ENCODE data around the gene DGKD. TPM values are rescaled to one million over a fixed set of nuclear protein-coding genes. Genes with fewer than 3 reads are reported as not detected.

DGKD gene
- total and polyA plus RNA-seq, 10 of the 15 experiments (the other 5 are each of a cell fraction or from before 2014, with no cell fraction given), result 2.7 to 81.9 (median 27.0) TPM

GRCh38 chr2:233379034-233379433 is 24.7 kb downstream of the DGKD start:
- Histone ChIP-seq H3K27ac (ENCODE audit: control insufficient read depth, insufficient read depth) (no peak overlapping the region), H3K4me2 (ENCODE audit: control insufficient read depth, insufficient read depth) (no peak overlapping the region), H2AFZ (ENCODE audit: control insufficient read depth, low read depth, low read length) (no peak overlapping the region), H4K20me1 (ENCODE audit: control insufficient read depth, insufficient read depth) (no peaks in the 10 kb centered on the region), H3K4me3 (no peak overlapping the region), H3K79me2 (ENCODE audit: control insufficient read depth, insufficient read depth, low read length) (peaks cover 28% of the 10 kb centered on the region), H3K9me3 (replicated peaks; ENCODE audit: control insufficient read depth, insufficient read depth, low read length) (no peaks in the 10 kb centered on the region), H3K27me3 (replicated peaks in 1 of 2; ENCODE audit: control insufficient read depth in 2 of 2, insufficient read depth in 2 of 2, low read length in 1 of 2) (no peaks in the 10 kb centered on the region), H3K9ac (ENCODE audit: control insufficient read depth, insufficient read depth, low read length) (no peak overlapping the region), H3K4me1 (ENCODE audit: control insufficient read depth, insufficient read depth, low read length) (peaks cover 48% of the 10 kb centered on the region), H3K36me3 (ENCODE audit: control insufficient read depth in 2 of 2, insufficient read depth in 2 of 2, low read length in 1 of 2) (peaks cover 0 to 10% of the 10 kb centered on the region in 2 experiments; a peak in 3 of 4 replicates)
- intact Hi-C loops (cut with micrococcal nuclease; ENCODE audit: unreplicated experiment), result no loop called here
- BruUV-seq (replicated peaks), result no TSS peak
- POLR2A ChIA-PET, result interaction anchor here (0.5 kb wide), 1 partner anchor 545 kb away, joined by 3 read pairs; no protein-coding TSS in a partner anchor
- SMC1A ChIA-PET (ENCODE audit: uncharacterized antibody, unreplicated experiment), result interaction anchor here (1.2 kb wide), 1 partner anchor 21 kb away, joined by 3 read pairs; no protein-coding TSS in a partner anchor
- WGBS (ENCODE audit: insufficient coverage, insufficient replicate concordance, low lambda C conversion rate, missing lambda C conversion rate), result 62% methylated on average over 6 of the region's 6 CpGs
- TF ChIP-seq JUNB (IDR thresholded peaks at IDR 0.05) (no peak), MLLT1 (IDR thresholded peaks at IDR 0.05) (no peak), NRF1 (conservative IDR thresholded peaks at IDR 0.05; ENCODE audit: low read depth, low read length) (no peak), PRDM15 (CRISPR knock-in tag; IDR thresholded peaks at IDR 0.05) (no peak), POLR2AphosphoS5 (IDR thresholded peaks at IDR 0.05; ENCODE audit: low read length) (no peak), RELA (IDR thresholded peaks at IDR 0.05; ENCODE audit: borderline replicate concordance, partially characterized antibody) (no peak), SMAD5 (IDR thresholded peaks at IDR 0.05; ENCODE audit: low read depth) (no peak), IRF3 (IDR thresholded peaks at IDR 0.05) (no peak), SUZ12 (IDR thresholded peaks at IDR 0.05; ENCODE audit: unreplicated experiment) (no peak), KDM1A (IDR thresholded peaks at IDR 0.05; ENCODE audit: borderline replicate concordance) (no peak), RUNX3 (IDR thresholded peaks at IDR 0.05; ENCODE audit: low read length) (no peak), NBN (IDR thresholded peaks at IDR 0.05) (no peak), HDAC2 (IDR thresholded peaks at IDR 0.05) (no peak), SMAD1 (IDR thresholded peaks at IDR 0.05; ENCODE audit: low read depth, partially characterized antibody) (no peak), ELK1 (IDR thresholded peaks at IDR 0.05; ENCODE audit: low read depth, low read length) (no peak), MAX (IDR thresholded peaks at IDR 0.05; ENCODE audit: low read depth, low read length) (no peak), MEF2B (IDR thresholded peaks at IDR 0.05; ENCODE audit: partially characterized antibody, poor library complexity, severe bottlenecking) (no peak), HDAC6 (IDR thresholded peaks at IDR 0.05; ENCODE audit: unreplicated experiment) (no peak), SREBF1 (IDR thresholded peaks at IDR 0.05; ENCODE audit: low read length) (no peak), HCFC1 (IDR thresholded peaks at IDR 0.05; ENCODE audit: low read length) (no peak)
- RAD21 ChIA-PET (ENCODE audit: unreplicated experiment), result no interaction called here
- DNase-seq (ENCODE audit: low read depth, low spot score), result no peak
- no peak for FAIRE-seq
- in situ Hi-C loops (cut with MboI), result no loop called here
- CTCF ChIA-PET, result interaction anchor here (2.1 kb wide), 1 partner anchor 64 kb away, joined by 10 read pairs; no protein-coding TSS in a partner anchor
- ATAC-seq, result no peak
